ENCODE data around the gene INSYN1.

The INSYN1 gene

GRCh38 chr15:73717802-73718201, 35.3 kb downstream of the INSYN1 start:
- no peak for TF ChIP-seq CTCF (IDR thresholded peaks at IDR 0.05; ENCODE audit: borderline replicate concordance, control extremely low read depth, extremely low read depth, insufficient read depth, missing control alignments)
- in situ Hi-C loops (cut with MboI; ENCODE audit: low sequenced_read_pairs, unreplicated experiment) = no loop called here
- DNase-seq (ENCODE audit: low spot score) = no peak

DNA sequence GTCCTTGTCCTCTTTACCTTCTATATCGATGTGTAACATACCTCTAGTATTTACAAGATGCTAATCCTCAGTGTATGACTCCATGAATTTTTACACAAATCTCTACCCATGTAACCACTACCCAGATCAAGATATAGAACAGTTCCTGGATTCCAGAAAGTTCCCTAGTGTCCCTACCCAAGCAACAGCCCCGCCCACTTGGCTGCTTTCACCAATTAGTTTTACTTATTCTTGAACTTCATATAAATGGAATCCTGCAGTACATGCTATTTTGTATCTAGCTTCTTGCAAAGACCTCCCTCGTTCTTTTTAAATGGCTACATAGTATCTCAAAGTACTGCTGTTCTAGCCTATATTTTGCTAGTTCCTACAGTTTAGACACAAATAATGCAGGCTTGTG, 35.9 kb downstream of the INSYN1 start:
- no peak for DNase-seq (ENCODE audit: low spot score)
- TF ChIP-seq CTCF (IDR thresholded peaks at IDR 0.05; ENCODE audit: borderline replicate concordance, control extremely low read depth, extremely low read depth, insufficient read depth, missing control alignments) = no peak
- in situ Hi-C loops (cut with MboI; ENCODE audit: low sequenced_read_pairs, unreplicated experiment) = no loop called here

GRCh38 chr15:73716417-73716816, 36.7 kb downstream of the INSYN1 start:
- no peak for TF ChIP-seq CTCF (IDR thresholded peaks at IDR 0.05; ENCODE audit: borderline replicate concordance, control extremely low read depth, extremely low read depth, insufficient read depth, missing control alignments)
- no peak for DNase-seq (ENCODE audit: low spot score)
- in situ Hi-C loops (cut with MboI; ENCODE audit: low sequenced_read_pairs, unreplicated experiment) = no loop called here

DNA sequence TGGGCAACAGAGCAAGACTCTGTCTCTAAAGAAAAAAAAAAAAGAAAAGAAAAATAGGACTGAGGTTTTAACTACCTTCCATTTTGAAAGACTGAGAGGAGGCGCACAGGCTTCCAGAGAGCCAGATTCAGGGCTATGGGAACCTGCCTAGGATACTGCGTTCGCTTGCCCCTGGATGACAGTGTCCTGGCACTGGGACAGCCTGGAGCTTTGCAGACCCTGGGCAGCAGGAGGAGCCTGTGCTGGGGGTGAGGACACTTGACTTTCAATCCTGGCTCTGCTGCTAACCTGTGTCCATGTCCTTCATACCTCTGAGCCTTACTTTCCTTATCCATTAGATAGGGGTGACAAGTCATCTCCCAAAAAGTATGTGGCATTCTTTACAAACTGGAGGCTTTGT, 37.7 kb downstream of the INSYN1 start:
- DNase-seq (ENCODE audit: low spot score) = no peak
- in situ Hi-C loops (cut with MboI; ENCODE audit: low sequenced_read_pairs, unreplicated experiment) = no loop called here
- no peak for TF ChIP-seq CTCF (IDR thresholded peaks at IDR 0.05; ENCODE audit: borderline replicate concordance, control extremely low read depth, extremely low read depth, insufficient read depth, missing control alignments)

DNA sequence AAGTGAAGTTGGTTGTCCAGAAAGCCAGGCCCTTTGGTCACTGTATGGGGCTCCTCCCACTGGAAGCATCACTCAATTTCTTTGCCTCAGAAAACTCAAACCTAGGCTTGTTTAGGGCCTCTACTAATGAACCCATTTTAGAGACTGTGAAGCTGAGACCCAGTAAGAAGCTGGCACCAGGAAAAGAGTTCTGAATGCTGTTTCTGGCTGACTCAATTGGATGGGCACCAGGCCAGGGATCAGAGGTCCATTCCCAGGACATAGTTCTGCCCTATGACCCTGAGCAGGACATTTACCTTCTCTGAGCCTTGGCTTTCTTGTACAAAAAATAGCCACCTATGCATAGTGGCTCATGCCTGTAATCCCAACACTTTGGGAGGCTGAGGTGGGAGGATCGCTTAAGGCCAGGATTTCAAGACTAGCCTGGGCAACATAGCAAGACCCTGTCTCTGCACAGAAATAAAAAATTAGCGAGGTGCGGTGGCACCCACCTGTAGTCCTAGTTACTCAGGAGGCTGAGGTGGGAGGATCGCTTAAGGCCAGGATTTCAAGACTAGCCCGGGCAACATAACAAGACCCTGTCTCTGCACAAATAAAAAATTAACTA, 38.4 kb downstream of the INSYN1 start:
- no peak for TF ChIP-seq CTCF (IDR thresholded peaks at IDR 0.05; ENCODE audit: borderline replicate concordance, control extremely low read depth, extremely low read depth, insufficient read depth, missing control alignments)
- in situ Hi-C loops (cut with MboI; ENCODE audit: low sequenced_read_pairs, unreplicated experiment) = no loop called here
- DNase-seq (ENCODE audit: low spot score) = no peak

DNA sequence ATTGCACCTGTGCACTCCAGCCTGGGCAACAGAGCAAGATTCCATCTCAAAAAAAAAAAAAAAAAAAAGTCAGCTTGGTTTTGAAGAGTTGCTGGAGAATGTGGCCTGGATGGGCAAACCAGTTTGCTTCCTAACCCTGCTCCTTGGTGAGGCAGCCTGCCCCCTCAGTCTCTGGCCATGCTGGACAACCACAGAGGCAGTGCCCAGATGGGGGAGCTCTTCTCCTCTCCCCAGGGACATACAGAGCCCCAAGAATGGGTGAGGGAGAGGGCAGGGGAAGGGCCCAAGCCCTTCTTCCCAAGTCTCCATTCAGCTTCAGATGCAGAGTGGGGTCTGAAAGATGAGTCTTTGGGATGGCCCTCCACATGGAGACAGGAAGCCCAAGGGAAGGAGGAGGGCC, 41.0 kb downstream of the INSYN1 start:
- in situ Hi-C loops (cut with MboI; ENCODE audit: low sequenced_read_pairs, unreplicated experiment) = no loop called here
- DNase-seq (ENCODE audit: low spot score) = no peak
- TF ChIP-seq CTCF (IDR thresholded peaks at IDR 0.05; ENCODE audit: borderline replicate concordance, control extremely low read depth, extremely low read depth, insufficient read depth, missing control alignments) = no peak

All from GM13976 (cell line).